Loucy (cell line): ENCODE results near the gene ILK.
A peak's percentile ranks its signal among the peaks of the same experiment; 100 is the strongest.

Source experiments
- H2AFZ ChIP-seq: fragments of 200-600 bp; sonication (generic); 2 replicates; pipeline ENCODE4 v1.6.0; 2016; ENCODE audit warnings: antibody characterized with exemption, mild to moderate bottlenecking, low read length, moderate library complexity
- H3F3A ChIP-seq: fragments of 200-600 bp; 2 replicates; pipeline ENCODE4 v1.6.0; 2016; ENCODE audit warnings: antibody characterized with exemption, low read depth, mild to moderate bottlenecking
- H3K27me3 ChIP-seq: fragments of 200-600 bp; sonication (generic); 2 replicates; pipeline ENCODE4 v1.6.1; 2014; ENCODE audit warnings: low read length, mild to moderate bottlenecking; ENCODE audit not compliant: insufficient read depth, poor library complexity, severe bottlenecking
- H3K36me3 ChIP-seq: fragments of 200-600 bp; sonication (generic); 2 replicates; pipeline ENCODE4 v1.6.1; 2016; ENCODE audit warnings: low read length; ENCODE audit not compliant: insufficient read depth
- H3K4me1 ChIP-seq: fragments of 200-600 bp; sonication (generic); 2 replicates; pipeline ENCODE4 v1.5.1; 2014; ENCODE audit warnings: low read length, mild to moderate bottlenecking; ENCODE audit not compliant: insufficient read depth, poor library complexity, severe bottlenecking
- H3K4me2 ChIP-seq: fragments of 200-600 bp; sonication (generic); 2 replicates; pipeline ENCODE4 v1.6.0; 2014; ENCODE audit warnings: antibody characterized with exemption, low read length, low read depth, mild to moderate bottlenecking; ENCODE audit not compliant: poor library complexity, severe bottlenecking
- H3K4me3 ChIP-seq: fragments of 200-600 bp; sonication (generic); 2 replicates; pipeline ENCODE4 v1.5.1; 2014; ENCODE audit warnings: low read length, mild to moderate bottlenecking, mixed read lengths; ENCODE audit not compliant: poor library complexity, severe bottlenecking
- H3K79me2 ChIP-seq: fragments of 200-600 bp; sonication (generic); 2 replicates; pipeline ENCODE4 v1.6.1; 2014; ENCODE audit warnings: low read length; ENCODE audit not compliant: insufficient read depth
- H3K9ac ChIP-seq: fragments of 200-600 bp; sonication (generic); 2 replicates; pipeline ENCODE4 v1.6.0; 2014; ENCODE audit warnings: mild to moderate bottlenecking, low read depth, low read length, moderate library complexity; ENCODE audit not compliant: poor library complexity, severe bottlenecking
- H3K9me2 ChIP-seq: fragments of 200-600 bp; sonication (generic); replicated peaks from 2 replicates; pipeline ENCODE4 v1.6.1; 2016; ENCODE audit warnings: low read depth, low read length, mixed read lengths
- H3K9me3 ChIP-seq: fragments of 200-600 bp; sonication (generic); 2 replicates; pipeline ENCODE4 v1.6.1; 2014; ENCODE audit warnings: mild to moderate bottlenecking, antibody characterized with exemption, low read length, low read depth; ENCODE audit not compliant: insufficient read depth
- H4K20me1 ChIP-seq: fragments of 200-600 bp; sonication (generic); 2 replicates; pipeline ENCODE4 v1.6.0; 2014; ENCODE audit warnings: antibody characterized with exemption, low read length, mild to moderate bottlenecking; ENCODE audit not compliant: insufficient read depth, poor library complexity, severe bottlenecking
- CTCF ChIP-seq: fragments of 200-600 bp; sonication (generic); conservative IDR thresholded peaks from 2 replicates; pipeline ENCODE4 v1.5.1; 2014; ENCODE audit warnings: mild to moderate bottlenecking, antibody characterized with exemption, low read length
- EZH2phosphoT487 ChIP-seq: fragments of 200-600 bp; IDR thresholded peaks from 2 replicates; pipeline ENCODE4 v1.6.1; 2018; ENCODE audit warnings: antibody characterized with exemption, mild to moderate bottlenecking, moderate library complexity, borderline replicate concordance

The ILK gene

DNA sequence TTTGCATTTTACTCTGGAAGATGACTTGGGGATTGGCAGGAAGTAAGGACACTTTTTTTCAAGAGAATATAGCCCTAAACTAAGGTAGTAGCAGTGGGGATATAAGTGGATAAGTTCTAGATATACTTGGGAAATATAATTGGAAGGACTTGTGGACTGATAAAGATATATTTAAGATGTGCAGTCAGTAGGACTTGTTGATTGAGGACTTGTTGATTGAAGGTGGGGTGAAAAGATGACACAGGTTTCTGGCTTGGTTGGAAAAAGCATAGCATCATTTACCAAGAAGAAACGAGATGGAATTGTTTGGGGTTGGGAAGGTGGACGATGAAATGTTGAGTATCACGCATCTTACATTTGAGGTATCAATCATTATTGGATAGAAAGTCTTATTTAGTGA, 9.9 kb downstream of the ILK start:
- no peak overlapping the region for H2AFZ ChIP-seq
- H3F3A ChIP-seq: peaks cover 2% of the 10 kb centered on the region; the same call in 1 of the 2 replicates
- peaks cover 28% of the 10 kb centered on the region; the same call in 1 of the 2 replicates for H3K36me3 ChIP-seq
- peaks cover 30% of the 10 kb centered on the region for H3K4me1 ChIP-seq
- peak overlapping the region; percentile 84 for H3K4me2 ChIP-seq
- H3K9me3 ChIP-seq: no peaks in the 10 kb centered on the region
- no peak for TF ChIP-seq EZH2phosphoT487
- no peak for TF ChIP-seq CTCF
- H3K4me3 ChIP-seq: peak overlapping the region; percentile 80
- H4K20me1 ChIP-seq: peaks cover 9% of the 10 kb centered on the region
- H3K9ac ChIP-seq: peak overlapping the region; percentile 90
- H3K79me2 ChIP-seq: peaks cover 36% of the 10 kb centered on the region
- no peaks in the 10 kb centered on the region for H3K9me2 ChIP-seq
- no peaks in the 10 kb centered on the region for H3K27me3 ChIP-seq

- peaks cover 18% of the 10 kb centered on the region; the same call in 1 of the 2 replicates for H3K36me3 ChIP-seq
- H3K79me2 ChIP-seq: peaks cover 31% of the 10 kb centered on the region
- H3K9me3 ChIP-seq: no peaks in the 10 kb centered on the region
- H3F3A ChIP-seq: peaks cover 2% of the 10 kb centered on the region; the same call in 1 of the 2 replicates
- no peaks in the 10 kb centered on the region for H3K27me3 ChIP-seq
- no peaks in the 10 kb centered on the region for H3K9me2 ChIP-seq
- H3K4me1 ChIP-seq: peaks cover 37% of the 10 kb centered on the region
- no peak for TF ChIP-seq EZH2phosphoT487
- no peak for TF ChIP-seq CTCF
- no peak overlapping the region for H3K4me2 ChIP-seq
- no peak overlapping the region for H3K4me3 ChIP-seq
- no peak overlapping the region for H3K9ac ChIP-seq
- no peak overlapping the region for H2AFZ ChIP-seq
- H4K20me1 ChIP-seq: peaks cover 9% of the 10 kb centered on the region
Measured at GRCh38 chr11:6614446-6614845, 10.9 kb downstream of the ILK start.

GRCh38 chr11:6615046-6615445, 11.5 kb downstream of the ILK start:
- no peak overlapping the region for H3K4me2 ChIP-seq
- H3F3A ChIP-seq: peaks cover 2% of the 10 kb centered on the region; the same call in 1 of the 2 replicates
- H3K4me3 ChIP-seq: no peak overlapping the region
- peaks cover 25% of the 10 kb centered on the region for H3K79me2 ChIP-seq
- H2AFZ ChIP-seq: no peak overlapping the region
- H3K9me3 ChIP-seq: no peaks in the 10 kb centered on the region
- TF ChIP-seq EZH2phosphoT487: no peak
- no peak for TF ChIP-seq CTCF
- peaks cover 40% of the 10 kb centered on the region for H3K4me1 ChIP-seq
- H3K9ac ChIP-seq: no peak overlapping the region
- H3K9me2 ChIP-seq: no peaks in the 10 kb centered on the region
- H4K20me1 ChIP-seq: peaks cover 9% of the 10 kb centered on the region
- H3K36me3 ChIP-seq: peaks cover 12% of the 10 kb centered on the region; the same call in 1 of the 2 replicates
- H3K27me3 ChIP-seq: no peaks in the 10 kb centered on the region
